GM23248 (cell line): ENCODE measurements around the gene MDM1. TPM values are rescaled to one million over a fixed set of nuclear protein-coding genes. Genes with fewer than 3 reads are reported as not detected.

Experiments used
- DNase-seq: peaks from one replicate; pipeline ENCODE4 v3.0.0-alpha.2; 2015
- H2AFZ ChIP-seq: fragments of 200-600 bp; sonication (generic); 2 replicates; pipeline ENCODE4 v1.6.1; 2016; ENCODE audit warnings: antibody characterized with exemption
- H3F3A ChIP-seq: fragments of 200-600 bp; sonication (generic); 2 replicates; pipeline ENCODE4 v1.6.1; 2016; ENCODE audit warnings: mild to moderate bottlenecking, antibody characterized with exemption, mixed run types; ENCODE audit not compliant: insufficient read depth
- H3K27ac ChIP-seq: fragments of 200-600 bp; sonication (generic); 2 replicates; pipeline ENCODE4 v1.5.1; 2016; ENCODE audit warnings: mild to moderate bottlenecking
- H3K27me3 ChIP-seq: fragments of 200-600 bp; sonication (generic); replicated peaks from 2 replicates; pipeline ENCODE4 v1.6.1; 2016; ENCODE audit warnings: mild to moderate bottlenecking; ENCODE audit not compliant: insufficient read depth
- H3K36me3 ChIP-seq: fragments of 200-600 bp; sonication (generic); 2 replicates; pipeline ENCODE4 v1.6.1; 2016; ENCODE audit warnings: low read depth, mild to moderate bottlenecking
- H3K4me1 ChIP-seq: fragments of 200-600 bp; sonication (generic); 2 replicates; pipeline ENCODE4 v1.6.1; 2016; ENCODE audit warnings: mild to moderate bottlenecking; ENCODE audit not compliant: insufficient read depth
- H3K4me2 ChIP-seq: fragments of 200-600 bp; sonication (generic); one replicate; pipeline ENCODE4 v1.6.1; 2016; ENCODE audit warnings: mild to moderate bottlenecking; ENCODE audit not compliant: unreplicated experiment
- H3K4me3 ChIP-seq: fragments of 200-600 bp; sonication (generic); 2 replicates; pipeline ENCODE4 v1.5.1; 2016; ENCODE audit warnings: mild to moderate bottlenecking
- H3K79me2 ChIP-seq: fragments of 200-600 bp; sonication (generic); 2 replicates; pipeline ENCODE4 v1.6.1; 2016; ENCODE audit warnings: mild to moderate bottlenecking; ENCODE audit not compliant: insufficient read depth
- H3K9ac ChIP-seq: fragments of 200-600 bp; sonication (generic); 2 replicates; pipeline ENCODE4 v1.6.1; 2016; ENCODE audit warnings: mild to moderate bottlenecking
- H3K9me2 ChIP-seq: fragments of 200-600 bp; sonication (generic); 2 replicates; pipeline ENCODE4 v1.6.1; 2016; ENCODE audit warnings: mixed run types, mild to moderate bottlenecking, moderate library complexity; ENCODE audit not compliant: insufficient read depth
- H3K9me3 ChIP-seq: fragments of 200-600 bp; sonication (generic); one replicate; pipeline ENCODE4 v1.6.1; 2017; ENCODE audit warnings: low read depth
- H4K20me1 ChIP-seq: fragments of 200-600 bp; sonication (generic); 2 replicates; pipeline ENCODE4 v1.6.0; 2016; ENCODE audit not compliant: insufficient read depth
- EZH2 ChIP-seq: fragments of 200-600 bp; sonication (generic); IDR thresholded peaks from 2 replicates; pipeline ENCODE4 v1.6.1; 2018; ENCODE audit warnings: antibody characterized with exemption, mild to moderate bottlenecking; ENCODE audit not compliant: insufficient read depth, poor library complexity, severe bottlenecking
- EZH2phosphoT487 ChIP-seq: fragments of 200-600 bp; sonication (generic); IDR thresholded peaks from 2 replicates; pipeline ENCODE4 v1.6.1; 2018; ENCODE audit warnings: antibody characterized with exemption, moderate library complexity, mild to moderate bottlenecking, low read depth; ENCODE audit not compliant: insufficient read depth
- WGBS, 2 experiments: methylation state at CpG; one replicate each; pipeline ENCODE4 v1.1.6; 2015 to 2017; ENCODE audit warnings: low lambda C conversion rate in 2 of 2, low coverage in 1 of 2; ENCODE audit errors: missing lambda C conversion rate in 2 of 2; 5-methylcytosine and 5-hydroxymethylcytosine counted together
- in situ Hi-C: fragments of 300-500 bp; cut with MboI; formaldehyde crosslinking; loops from 2 replicates; pipeline ENCODE4 v1.15.0; 2020
- polyA plus RNA-seq: library from polyadenylated mRNA; unstranded; fragments of >200 nt; fragmentation: Nextera tagmentation; extraction: Ambion mirVana; gene quantifications from 2 replicates; pipeline ENCODE4 v1.2.1, GENCODE V29; 2016
- total RNA-seq: library from RNA; depleted of rRNA; stranded (reverse); fragments of >200 nt; shearing (Covaris generic); gene quantifications from 2 replicates; pipeline ENCODE4 v1.2.3, GENCODE V29; 2014

Gene MDM1
- total and polyA plus RNA-seq, 2 experiments from 2014 or later = 7.3 to 9.9 TPM

DNA sequence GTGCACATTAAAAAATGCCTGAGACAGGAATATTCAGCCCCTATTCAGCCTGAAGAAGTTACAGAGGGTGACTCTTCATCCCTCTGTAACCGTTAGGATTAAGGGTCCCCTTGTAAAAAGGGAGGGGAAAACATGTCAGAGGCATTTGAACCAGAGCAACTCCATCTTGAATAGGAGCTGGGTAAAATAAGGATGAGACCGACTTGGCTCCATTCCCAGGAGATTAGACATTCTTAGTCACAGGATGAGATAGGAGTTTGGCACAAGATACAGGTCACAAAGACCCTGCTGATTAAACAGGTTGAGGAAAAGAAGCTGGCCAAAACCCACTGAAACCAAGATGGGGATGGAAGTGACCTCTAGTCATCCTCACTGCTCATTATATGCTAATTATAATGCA lies 19.9 kb upstream of the MDM1 start:
- Histone ChIP-seq H4K20me1 (no peaks in the 10 kb centered on the region), H3F3A (peaks cover 17% of the 10 kb centered on the region), H3K4me2 (no peak overlapping the region), H3K27ac (no peak overlapping the region), H3K9ac (no peak overlapping the region), H3K9me3 (no peaks in the 10 kb centered on the region), H3K79me2 (no peaks in the 10 kb centered on the region), H3K27me3 (no peaks in the 10 kb centered on the region), H3K9me2 (no peaks in the 10 kb centered on the region), H2AFZ (no peak overlapping the region), H3K4me3 (no peak overlapping the region), H3K4me1 (peaks cover 30% of the 10 kb centered on the region), H3K36me3 (no peaks in the 10 kb centered on the region)
- no peak for DNase-seq
- in situ Hi-C loops = no loop called here
- no peak for TF ChIP-seq EZH2
- TF ChIP-seq EZH2phosphoT487 = no peak
- 69 to 77% methylated on average over 2 of the region's 2 CpGs for WGBS, 2 experiments

DNA sequence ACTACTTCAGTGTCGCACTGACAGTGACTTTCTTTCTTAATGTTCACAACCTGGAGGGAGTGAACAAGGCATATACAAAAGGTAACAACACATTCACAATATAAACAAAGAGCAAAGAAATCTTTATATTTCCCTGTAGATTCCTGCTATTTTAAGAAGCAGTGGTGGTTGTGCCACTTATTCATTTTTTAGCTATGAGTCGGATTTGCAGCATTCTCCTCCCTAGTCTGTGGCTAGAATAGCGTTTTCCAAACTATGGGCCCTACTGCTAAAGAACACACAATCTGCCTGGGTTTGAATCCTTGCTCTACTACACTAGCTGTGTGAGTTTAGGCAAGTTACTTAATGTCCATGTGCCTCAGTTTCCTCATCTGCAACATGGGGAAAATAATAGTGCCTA lies 18.6 kb upstream of the MDM1 start:
- peak overlapping the region; percentile 63 for H2AFZ ChIP-seq
- H3F3A ChIP-seq = peaks cover 17% of the 10 kb centered on the region
- H3K4me1 ChIP-seq = peaks cover 30% of the 10 kb centered on the region
- peak; percentile 66 for DNase-seq
- no peaks in the 10 kb centered on the region for H3K9me2 ChIP-seq
- 52 to 53% methylated on average over 3 of the region's 3 CpGs for WGBS, 2 experiments
- H3K36me3 ChIP-seq = no peaks in the 10 kb centered on the region
- no peaks in the 10 kb centered on the region for H3K9me3 ChIP-seq
- in situ Hi-C loops = no loop called here
- no peak for TF ChIP-seq EZH2
- TF ChIP-seq EZH2phosphoT487 = no peak
- H4K20me1 ChIP-seq = no peaks in the 10 kb centered on the region
- H3K27ac ChIP-seq = peak overlapping the region; percentile 41
- H3K79me2 ChIP-seq = no peaks in the 10 kb centered on the region
- H3K4me3 ChIP-seq = no peak overlapping the region
- peak overlapping the region; percentile 59 for H3K4me2 ChIP-seq
- H3K27me3 ChIP-seq = no peaks in the 10 kb centered on the region
- peak overlapping the region; percentile 18; the same call in 1 of the 2 replicates for H3K9ac ChIP-seq

DNA sequence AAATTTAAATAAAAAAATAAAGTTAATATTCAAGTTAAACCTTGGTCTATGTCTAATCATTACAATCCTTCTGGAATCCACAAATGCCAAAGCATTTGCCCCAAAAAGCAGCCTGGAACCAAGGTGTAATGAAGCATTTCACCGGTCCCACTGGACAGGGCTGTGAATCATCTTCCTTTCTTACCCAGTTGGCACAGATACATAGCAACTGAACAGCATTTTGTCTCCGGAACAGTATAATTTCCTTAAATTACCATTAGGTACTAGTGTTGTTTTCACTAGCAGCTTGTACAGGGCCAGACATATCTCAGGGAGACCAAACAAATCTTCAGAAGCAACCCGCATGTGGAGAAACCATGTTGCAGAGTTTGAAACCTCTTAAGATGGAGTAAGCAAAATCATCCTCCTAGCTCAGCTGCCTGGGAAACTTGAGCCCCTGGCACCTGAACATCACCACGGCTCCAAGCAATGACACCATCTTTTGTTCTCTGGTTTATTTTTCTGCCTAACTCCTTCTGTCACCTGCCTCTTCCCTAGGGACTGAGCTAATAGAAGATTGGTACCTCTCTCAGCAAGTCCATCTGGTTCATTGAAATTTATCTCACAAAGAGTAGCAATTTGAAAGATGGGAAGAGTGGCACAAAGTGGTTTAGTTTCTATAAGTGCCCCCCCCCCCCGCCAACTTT lies 17.9 kb upstream of the MDM1 start:
- H4K20me1 ChIP-seq = no peaks in the 10 kb centered on the region
- TF ChIP-seq EZH2 (no peak), EZH2phosphoT487 (no peak)
- H3K79me2 ChIP-seq = no peaks in the 10 kb centered on the region
- no peaks in the 10 kb centered on the region for H3K27me3 ChIP-seq
- H3K27ac ChIP-seq = peak overlapping the region; percentile 41
- peaks cover 17% of the 10 kb centered on the region for H3F3A ChIP-seq
- WGBS, 2 experiments = 64% methylated on average over 5 of the region's 5 CpGs
- no peaks in the 10 kb centered on the region for H3K9me2 ChIP-seq
- peak overlapping the region; percentile 63 for H2AFZ ChIP-seq
- in situ Hi-C loops = no loop called here
- H3K9ac ChIP-seq = peak overlapping the region; percentile 18; the same call in 1 of the 2 replicates
- peaks cover 30% of the 10 kb centered on the region for H3K4me1 ChIP-seq
- no peak overlapping the region for H3K4me3 ChIP-seq
- H3K9me3 ChIP-seq = no peaks in the 10 kb centered on the region
- H3K36me3 ChIP-seq = no peaks in the 10 kb centered on the region
- H3K4me2 ChIP-seq = peak overlapping the region; percentile 59
- DNase-seq = peak; percentile 30

DNA sequence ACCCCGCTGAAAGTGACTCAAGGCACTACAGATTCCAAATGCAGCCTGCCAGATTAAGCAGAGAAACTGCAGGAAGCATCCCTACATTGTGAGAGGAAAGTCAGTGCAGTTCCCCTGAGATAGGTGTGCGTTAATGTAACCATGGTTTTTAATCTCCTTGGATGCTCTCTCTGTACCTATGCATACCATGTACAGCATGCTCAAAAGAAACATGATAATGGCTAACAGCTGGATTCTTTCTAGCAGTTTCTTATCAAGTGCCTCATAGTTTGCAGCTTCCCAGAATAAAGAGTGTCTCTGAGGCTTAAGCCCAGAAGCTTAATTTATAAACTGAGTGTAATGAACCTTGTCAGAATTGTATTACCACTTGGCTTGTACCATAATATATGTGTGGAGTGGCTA lies 17.1 kb upstream of the MDM1 start:
- Histone ChIP-seq H3K9me2 (no peaks in the 10 kb centered on the region), H4K20me1 (no peaks in the 10 kb centered on the region), H3K27ac (no peak overlapping the region), H3K4me1 (peaks cover 30% of the 10 kb centered on the region), H3K9me3 (no peaks in the 10 kb centered on the region), H3K4me2 (no peak overlapping the region), H3F3A (peaks cover 17% of the 10 kb centered on the region), H2AFZ (no peak overlapping the region), H3K79me2 (no peaks in the 10 kb centered on the region), H3K27me3 (no peaks in the 10 kb centered on the region), H3K4me3 (no peak overlapping the region), H3K36me3 (no peaks in the 10 kb centered on the region), H3K9ac (no peak overlapping the region)
- in situ Hi-C loops = no loop called here
- 64 to 70% methylated on average over 2 of the region's 2 CpGs for WGBS, 2 experiments
- DNase-seq = no peak
- TF ChIP-seq EZH2phosphoT487 (no peak), EZH2 (no peak)
